ENCODE measurements around the gene RMI1.
"Not testable (repeated sequence)": the region's sequence is repeated elsewhere in the genome, so short reads cannot be mapped to it uniquely, and the experiment has no call there.

RMI1 gene

GRCh38 chr9:84024041-84024575 is 43.5 kb downstream of the RMI1 start:
- no peak for DNase-seq

GRCh38 chr9:84027201-84027600 is 46.6 kb downstream of the RMI1 start:
- no peak for DNase-seq

GRCh38 chr9:84031534-84031933 is 50.9 kb downstream of the RMI1 start:
- no peak for DNase-seq

DNA sequence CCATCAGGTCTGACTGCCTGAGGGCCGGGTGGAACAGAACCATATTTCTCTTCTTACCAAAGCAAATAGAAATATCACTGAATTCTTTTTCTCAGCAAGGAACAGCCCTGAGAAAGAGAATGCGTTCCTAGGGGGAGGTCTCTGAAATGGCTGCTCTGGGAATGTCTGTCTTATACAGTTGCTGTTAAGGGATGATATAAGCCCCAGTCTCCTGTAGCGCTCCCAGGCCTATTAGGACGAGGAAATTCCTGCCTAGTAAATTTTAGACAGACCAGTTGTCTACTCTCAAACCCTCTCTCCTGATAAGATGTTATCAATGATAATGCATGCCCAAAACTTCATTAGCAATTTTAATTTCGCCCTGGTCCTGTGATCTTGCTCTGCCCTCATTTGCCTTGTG is 61.3 kb downstream of the RMI1 start:
- DNase-seq, result not testable (repeated sequence)

DNA sequence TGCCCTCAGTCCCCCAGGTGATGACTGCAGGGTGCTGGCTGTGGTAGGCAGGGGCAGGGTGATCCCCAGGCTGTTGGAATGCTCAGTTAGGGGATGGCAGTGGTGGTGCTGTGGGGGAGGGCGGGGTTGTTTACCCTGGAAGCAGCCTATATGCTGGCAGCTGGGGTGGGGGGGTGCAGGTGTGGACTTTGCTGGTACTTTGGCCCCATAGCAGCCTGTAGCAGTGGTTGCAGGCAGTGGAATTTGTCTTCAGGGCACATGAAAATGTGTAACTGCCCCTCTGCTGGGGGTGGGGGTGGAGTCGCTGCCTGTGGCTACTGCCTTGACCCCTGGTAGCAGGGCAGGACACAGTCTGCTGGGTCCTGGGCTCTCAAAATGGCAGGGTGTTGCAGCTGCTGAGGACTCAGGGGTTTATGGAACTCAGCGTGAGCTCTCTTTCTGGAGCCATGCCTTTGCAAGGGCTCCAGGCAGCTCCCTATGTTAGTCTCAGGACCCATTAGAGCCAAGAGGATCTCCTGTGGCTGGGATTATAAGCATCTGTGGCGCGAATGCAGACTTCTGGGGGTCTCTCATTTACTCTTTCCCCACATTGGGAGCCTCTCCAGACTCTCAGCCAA is 65.0 kb downstream of the RMI1 start:
- DNase-seq, result no peak

Data from NCI-H1417 treated with DMSO at 0.1 percent for 48 hours (cell line).